ENCODE measurements around the gene OR9A2. TPM values are rescaled to one million over a fixed set of nuclear protein-coding genes. Genes with fewer than 3 reads are reported as not detected.

The OR9A2 gene
- total RNA-seq, 1 experiment from 2014 or later: not detected

GRCh38 chr7:143074141-143074540 lies 47.2 kb upstream of the OR9A2 start:
- Histone ChIP-seq H3K9ac (ENCODE audit: extremely low read depth, insufficient read length, low read length) (no peak overlapping the region), H4K20me1 (ENCODE audit: control insufficient read depth, insufficient read depth, insufficient read length) (no peaks in the 10 kb centered on the region), H3K4me1 (ENCODE audit: insufficient read depth, low read length) (no peaks in the 10 kb centered on the region; the same call in 1 of the 2 replicates), H3K79me1 (ENCODE audit: insufficient read depth, low read depth, low read length, poor library complexity, severe bottlenecking) (no peaks in the 10 kb centered on the region), H2AFZ (ENCODE audit: low read length) (no peak overlapping the region), H2BK15ac (ENCODE audit: low read depth, low read length) (no peak overlapping the region), H3K18ac (ENCODE audit: insufficient read length, low read depth, low read length) (no peak overlapping the region), H3T11ph (ENCODE audit: low read length) (no peak overlapping the region), H3K27me3 (ENCODE audit: insufficient read depth, low read length) (no peaks in the 10 kb centered on the region), H4K5ac (ENCODE audit: insufficient read length, low read depth, low read length) (no peak overlapping the region), H2BK20ac (ENCODE audit: low read depth, low read length, poor library complexity, severe bottlenecking) (no peak overlapping the region), H3K4ac (ENCODE audit: low read depth, low read length) (no peak overlapping the region), H3K14ac (ENCODE audit: insufficient read depth, low read length) (no peak overlapping the region), H2AK5ac (ENCODE audit: insufficient read length, low read length) (no peak overlapping the region), H3K79me2 (ENCODE audit: insufficient read depth, low read length) (no peaks in the 10 kb centered on the region), H3K9me3 (ENCODE audit: control insufficient read depth, low read depth, low read length) (no peaks in the 10 kb centered on the region), H2BK12ac (ENCODE audit: insufficient read length, low read depth, low read length) (no peak overlapping the region), H4K91ac (ENCODE audit: insufficient read length, low read depth, low read length) (no peak overlapping the region), H2BK120ac (ENCODE audit: low read depth, low read length, poor library complexity, severe bottlenecking) (no peak overlapping the region), H3K4me2 (ENCODE audit: insufficient read depth, insufficient read length, low read length) (no peak overlapping the region), H3K23ac (ENCODE audit: insufficient read length, low read depth, low read length) (no peak overlapping the region), H3K27ac (ENCODE audit: insufficient read length, low read depth, low read length) (no peak overlapping the region), H2BK5ac (ENCODE audit: insufficient read length, low read length) (no peak overlapping the region), H3K56ac (ENCODE audit: insufficient read length, low read depth, low read length) (no peak overlapping the region), H4K8ac (replicated peaks; ENCODE audit: insufficient read length, low read depth, low read length) (no peak overlapping the region), H3K23me2 (ENCODE audit: insufficient read length, low read depth, low read length, poor library complexity, severe bottlenecking) (no peaks in the 10 kb centered on the region)
- Mint-ChIP-seq H3K27me3 (ENCODE audit: low read depth) (no peaks in the 10 kb centered on the region; the same call in 1 of the 2 replicates), H3K4me1 (peaks cover 21 to 23% of the 10 kb centered on the region in 2 experiments), H3K36me3 (ENCODE audit: insufficient read depth in 1 of 3, low read depth in 3 of 3) (no peaks in the 10 kb centered on the region), H3K4me3 (no peak overlapping the region), H3K27ac (no peak overlapping the region), H3K9me3 (peaks cover 0 to 3% of the 10 kb centered on the region in 2 experiments; a peak in 2 of 5 replicates)
- TF ChIP-seq CTCF (conservative IDR thresholded peaks at IDR 0.05): no peak
- DNase-seq: no peak

Measured in H9 (cell line).